ENCODE measurements around the gene AVPR2.

Gene AVPR2

GRCh38 chrX:153871946-153872878, 32.3 kb upstream of the AVPR2 start:
- DNase-seq: no peak

- DNase-seq: no peak
Measured at GRCh38 chrX:153873282-153874084, 31.0 kb upstream of the AVPR2 start.

- no peak for DNase-seq
Measured at GRCh38 chrX:153874085-153874365, 30.4 kb upstream of the AVPR2 start.

- no peak for DNase-seq
Measured at GRCh38 chrX:153874366-153875125, 29.9 kb upstream of the AVPR2 start.

- DNase-seq: peak; percentile 29 to 69 (median 54)
Measured at GRCh38 chrX:153875391-153876111, 28.9 kb upstream of the AVPR2 start.

- no peak for DNase-seq
Measured at GRCh38 chrX:153876112-153876491, 28.4 kb upstream of the AVPR2 start.

- DNase-seq: no peak
Measured at GRCh38 chrX:153877571-153878261, 26.8 kb upstream of the AVPR2 start.

GRCh38 chrX:153878345-153878744, 26.1 kb upstream of the AVPR2 start:
- DNase-seq: no peak

GRCh38 chrX:153878969-153879653, 25.4 kb upstream of the AVPR2 start:
- DNase-seq: no peak

- no peak for DNase-seq
Measured at GRCh38 chrX:153879741-153880439, 24.6 kb upstream of the AVPR2 start.

- no peak for DNase-seq
Measured at GRCh38 chrX:153880440-153880815, 24.0 kb upstream of the AVPR2 start.

- no peak for DNase-seq
Measured at GRCh38 chrX:153881281-153881680, 23.2 kb upstream of the AVPR2 start.

GRCh38 chrX:153882086-153882498, 22.4 kb upstream of the AVPR2 start:
- DNase-seq: no peak

- DNase-seq: no peak
Measured at GRCh38 chrX:153882557-153882956, 21.9 kb upstream of the AVPR2 start.

GRCh38 chrX:153883163-153883843, 21.2 kb upstream of the AVPR2 start:
- DNase-seq: no peak

GRCh38 chrX:153884136-153884535, 20.3 kb upstream of the AVPR2 start:
- DNase-seq: no peak

GRCh38 chrX:153884590-153884989, 19.9 kb upstream of the AVPR2 start:
- DNase-seq: no peak

GRCh38 chrX:153885208-153885787, 19.2 kb upstream of the AVPR2 start:
- DNase-seq: no peak

GRCh38 chrX:153885968-153886903, 18.2 kb upstream of the AVPR2 start, which contains the start of gene L1CAM:
Gene L1CAM (minus strand): TSS chrX:153886173. CDS start chrX:153875836, 10,337 bp downstream.
- peak in 1 of 4 experiments; percentile 50 for DNase-seq

Measured in activated naive CD4-positive, alpha-beta T cell (primary cell).